Measurements from ENCODE around the gene WDR59.

Gene WDR59

DNA sequence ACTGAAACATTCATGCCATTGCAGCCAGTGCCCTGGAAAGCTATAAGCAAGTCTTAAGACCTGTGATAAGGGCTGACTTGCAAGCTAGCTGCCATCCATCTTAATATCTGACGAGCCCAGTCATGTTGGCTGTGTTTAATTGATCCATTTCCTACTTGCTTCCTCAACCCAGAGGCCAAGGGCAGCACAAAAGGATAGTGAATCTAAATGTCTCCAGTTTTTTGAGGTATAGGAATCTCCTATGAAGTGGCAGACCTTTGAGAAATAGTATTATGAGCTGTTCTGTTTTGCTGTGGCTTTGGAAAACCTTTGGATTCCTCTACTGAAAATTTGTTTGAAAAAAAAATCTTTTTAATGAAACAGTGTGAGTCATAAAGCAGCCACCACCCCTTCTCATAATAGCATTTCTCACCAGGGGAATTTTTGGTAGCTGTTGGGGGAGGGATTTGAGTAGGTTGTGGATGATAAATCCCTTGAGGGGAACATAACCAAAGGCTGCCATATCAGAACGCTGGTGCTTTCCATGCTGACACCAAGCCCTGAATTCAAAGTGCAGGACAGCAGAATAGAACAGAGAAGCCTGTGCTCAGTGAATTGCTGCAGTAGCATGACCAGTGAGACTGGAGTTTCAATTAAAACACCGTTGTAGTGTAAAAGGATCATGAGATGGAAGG, 26.8 kb upstream of the WDR59 start (continued):
- no peak for TF ChIP-seq REPIN1 (tag by site-specific recombination; IDR thresholded peaks at IDR 0.05; ENCODE audit: low read depth)
- TF ChIP-seq ZNF449 (tag by site-specific recombination; IDR thresholded peaks at IDR 0.05) = peak; percentile 29; the same call in 1 of the 2 replicates
- no peak for TF ChIP-seq ZNF394 (tag by site-specific recombination; IDR thresholded peaks at IDR 0.05; ENCODE audit: borderline replicate concordance)
- TF ChIP-seq ZEB2 (tag by site-specific recombination; IDR thresholded peaks at IDR 0.05) = no peak
- no peak for TF ChIP-seq PRDM4 (tag by site-specific recombination; IDR thresholded peaks at IDR 0.05)
- TF ChIP-seq, protein P1, sequence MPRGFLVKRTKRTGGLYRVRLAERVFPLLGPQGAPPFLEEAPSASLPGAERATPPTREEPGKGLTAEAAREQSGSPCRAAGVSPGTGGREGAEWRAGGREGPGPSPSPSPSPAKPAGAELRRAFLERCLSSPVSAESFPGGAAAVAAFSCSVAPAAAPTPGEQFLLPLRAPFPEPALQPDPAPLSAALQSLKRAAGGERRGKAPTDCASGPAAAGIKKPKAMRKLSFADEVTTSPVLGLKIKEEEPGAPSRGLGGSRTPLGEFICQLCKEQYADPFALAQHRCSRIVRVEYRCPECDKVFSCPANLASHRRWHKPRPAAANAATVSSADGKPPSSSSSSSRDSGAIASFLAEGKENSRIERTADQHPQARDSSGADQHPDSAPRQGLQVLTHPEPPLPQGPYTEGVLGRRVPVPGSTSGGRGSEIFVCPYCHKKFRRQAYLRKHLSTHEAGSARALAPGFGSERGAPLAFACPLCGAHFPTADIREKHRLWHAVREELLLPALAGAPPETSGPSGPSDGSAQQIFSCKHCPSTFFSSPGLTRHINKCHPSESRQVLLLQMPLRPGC (tag by site-specific recombination; IDR thresholded peaks at IDR 0.05) = peak; percentile 67; the same call in 1 of the 2 replicates
- peak; percentile 82 for TF ChIP-seq TRIM28 (IDR thresholded peaks at IDR 0.05; ENCODE audit: borderline replicate concordance, low read length)
- no peak for TF ChIP-seq ZNF571 (tag by site-specific recombination; IDR thresholded peaks at IDR 0.05)
- no peak for TF ChIP-seq GLIS2 (tag by site-specific recombination; IDR thresholded peaks at IDR 0.05)
- TF ChIP-seq ZNF580 (tag by site-specific recombination; IDR thresholded peaks at IDR 0.05) = no peak
- no peak for TF ChIP-seq ZNF837 (tag by site-specific recombination; IDR thresholded peaks at IDR 0.05)
- TF ChIP-seq ZNF701 (tag by site-specific recombination; IDR thresholded peaks at IDR 0.05) = no peak
- TF ChIP-seq ZNF19 (tag by site-specific recombination; IDR thresholded peaks at IDR 0.05; ENCODE audit: low read depth) = no peak
- TF ChIP-seq ZNF138 (tag by site-specific recombination; IDR thresholded peaks at IDR 0.05; ENCODE audit: borderline replicate concordance) = no peak
- TF ChIP-seq ZNF366 (tag by site-specific recombination; conservative IDR thresholded peaks at IDR 0.05) = 0 out of 2 replicates have a peak, but pooled peaks have one; percentile 39
- TF ChIP-seq HOXC10 (CRISPR knock-in tag; IDR thresholded peaks at IDR 0.05) = no peak
- no peak for TF ChIP-seq KLF10 (tag by site-specific recombination; IDR thresholded peaks at IDR 0.05)
- no peak for TF ChIP-seq ZNF791 (tag by site-specific recombination; IDR thresholded peaks at IDR 0.05)
- no peak for TF ChIP-seq ZFHX2 (tag by site-specific recombination; conservative IDR thresholded peaks at IDR 0.05)
- TF ChIP-seq ZNF26 (tag by site-specific recombination; IDR thresholded peaks at IDR 0.05) = no peak
- TF ChIP-seq ZNF48 (tag by site-specific recombination; IDR thresholded peaks at IDR 0.05) = no peak
- no peak for TF ChIP-seq ZNF157 (tag by site-specific recombination; IDR thresholded peaks at IDR 0.05)
- no peak for TF ChIP-seq ZNF792 (tag by site-specific recombination; IDR thresholded peaks at IDR 0.05)
- TF ChIP-seq ZNF214 (tag by site-specific recombination; IDR thresholded peaks at IDR 0.05; ENCODE audit: borderline replicate concordance) = no peak
- no peak for TF ChIP-seq WT1 (tag by site-specific recombination; IDR thresholded peaks at IDR 0.05)
- TF ChIP-seq ZNF362 (tag by site-specific recombination; IDR thresholded peaks at IDR 0.05) = peak; percentile 43; the same call in 1 of the 2 replicates
- TF ChIP-seq ZNF510 (tag by site-specific recombination; IDR thresholded peaks at IDR 0.05; ENCODE audit: insufficient replicate concordance) = no peak
- TF ChIP-seq ZNF585B (tag by site-specific recombination; IDR thresholded peaks at IDR 0.05) = no peak
- TF ChIP-seq ZBTB7A (tag by site-specific recombination; IDR thresholded peaks at IDR 0.05; ENCODE audit: low read depth) = no peak
- no peak; the same call in 1 of the 2 replicates for TF ChIP-seq YY2 (tag by site-specific recombination; IDR thresholded peaks at IDR 0.05)
- TF ChIP-seq ZSCAN30 (tag by site-specific recombination; IDR thresholded peaks at IDR 0.05) = no peak
- TF ChIP-seq ZNF155 (tag by site-specific recombination; IDR thresholded peaks at IDR 0.05) = no peak

Measured in HEK293 (cell line).